ENCODE results near the gene RBSN.

DNA sequence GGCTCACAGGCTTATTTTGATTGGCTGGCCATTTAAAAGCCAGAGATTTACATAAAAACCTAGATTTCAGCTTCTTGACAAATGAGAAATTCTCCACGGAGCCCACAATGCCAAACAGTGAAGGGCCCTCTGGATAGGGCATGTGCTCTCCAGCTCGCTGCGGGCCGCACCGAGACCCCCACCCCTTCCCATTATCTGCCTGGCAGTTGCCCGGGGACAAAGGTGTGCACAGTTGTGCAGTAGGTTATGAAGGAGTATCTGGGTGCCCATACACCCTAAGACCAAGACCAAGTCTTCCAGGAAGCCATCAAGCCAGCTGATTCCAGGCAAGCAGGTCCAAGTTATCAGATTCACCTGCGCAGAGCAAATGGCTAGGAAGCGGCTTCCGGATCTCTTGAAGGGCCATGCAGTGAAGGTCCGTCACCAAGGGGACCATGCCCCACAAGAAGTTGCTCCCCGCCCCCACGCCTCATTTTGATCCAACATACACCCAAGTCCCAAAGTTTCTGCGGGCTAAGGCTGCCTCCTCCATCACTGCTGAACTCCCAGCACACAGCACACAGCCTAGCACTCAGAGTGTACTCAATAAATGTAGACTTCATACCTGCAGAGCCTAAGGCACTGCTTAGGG lies 35.2 kb downstream of the RBSN start:
- no peak for TF ChIP-seq POLR2A (IDR thresholded peaks at IDR 0.05)
- TF ChIP-seq, protein P1, sequence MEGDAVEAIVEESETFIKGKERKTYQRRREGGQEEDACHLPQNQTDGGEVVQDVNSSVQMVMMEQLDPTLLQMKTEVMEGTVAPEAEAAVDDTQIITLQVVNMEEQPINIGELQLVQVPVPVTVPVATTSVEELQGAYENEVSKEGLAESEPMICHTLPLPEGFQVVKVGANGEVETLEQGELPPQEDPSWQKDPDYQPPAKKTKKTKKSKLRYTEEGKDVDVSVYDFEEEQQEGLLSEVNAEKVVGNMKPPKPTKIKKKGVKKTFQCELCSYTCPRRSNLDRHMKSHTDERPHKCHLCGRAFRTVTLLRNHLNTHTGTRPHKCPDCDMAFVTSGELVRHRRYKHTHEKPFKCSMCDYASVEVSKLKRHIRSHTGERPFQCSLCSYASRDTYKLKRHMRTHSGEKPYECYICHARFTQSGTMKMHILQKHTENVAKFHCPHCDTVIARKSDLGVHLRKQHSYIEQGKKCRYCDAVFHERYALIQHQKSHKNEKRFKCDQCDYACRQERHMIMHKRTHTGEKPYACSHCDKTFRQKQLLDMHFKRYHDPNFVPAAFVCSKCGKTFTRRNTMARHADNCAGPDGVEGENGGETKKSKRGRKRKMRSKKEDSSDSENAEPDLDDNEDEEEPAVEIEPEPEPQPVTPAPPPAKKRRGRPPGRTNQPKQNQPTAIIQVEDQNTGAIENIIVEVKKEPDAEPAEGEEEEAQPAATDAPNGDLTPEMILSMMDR (IDR thresholded peaks at IDR 0.05): no peak
- TF ChIP-seq EP300 (IDR thresholded peaks at IDR 0.05): no peak

Data from ovary (tissue), 3 donors.